Measurements from ENCODE around the gene OR4A16.

The OR4A16 gene, protein sequence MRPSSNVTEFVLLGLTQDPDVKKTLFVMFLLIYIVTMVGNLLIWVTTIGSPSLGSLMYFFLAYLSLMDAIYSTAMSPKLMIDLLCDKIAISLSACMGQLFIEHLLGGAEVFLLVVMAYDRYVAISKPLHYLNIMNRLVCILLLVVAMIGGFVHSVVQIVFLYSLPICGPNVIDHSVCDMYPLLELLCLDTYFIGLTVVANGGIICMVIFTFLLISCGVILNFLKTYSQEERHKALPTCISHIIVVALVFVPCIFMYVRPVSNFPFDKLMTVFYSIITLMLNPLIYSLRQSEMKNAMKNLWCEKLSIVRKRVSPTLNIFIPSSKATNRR

DNA sequence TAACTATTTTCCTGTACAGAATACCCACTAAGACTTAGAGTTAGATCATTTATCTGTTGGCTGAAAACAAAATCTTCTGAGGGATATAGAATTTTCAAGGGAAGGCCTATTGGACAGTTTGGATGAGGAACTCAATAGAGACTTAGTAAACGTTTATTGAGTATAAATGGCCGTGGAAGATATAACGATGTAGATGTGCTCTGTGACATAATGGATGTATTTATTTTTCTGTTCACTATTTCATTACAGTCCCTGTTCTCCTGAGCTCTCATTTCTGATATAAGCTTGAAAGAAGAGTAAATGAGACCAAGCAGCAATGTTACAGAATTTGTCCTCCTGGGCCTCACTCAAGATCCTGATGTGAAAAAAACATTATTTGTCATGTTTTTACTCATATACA, at the start of gene OR4A16:
TSS of gene OR4A16 (plus strand) at position 301 of the 400 bp plus-strand sequence. CDS start at position 301, 0 bp downstream.
- no peak for DNase-seq (ENCODE audit: low read depth in 1 of 2, low spot score in 1 of 2)

DNA sequence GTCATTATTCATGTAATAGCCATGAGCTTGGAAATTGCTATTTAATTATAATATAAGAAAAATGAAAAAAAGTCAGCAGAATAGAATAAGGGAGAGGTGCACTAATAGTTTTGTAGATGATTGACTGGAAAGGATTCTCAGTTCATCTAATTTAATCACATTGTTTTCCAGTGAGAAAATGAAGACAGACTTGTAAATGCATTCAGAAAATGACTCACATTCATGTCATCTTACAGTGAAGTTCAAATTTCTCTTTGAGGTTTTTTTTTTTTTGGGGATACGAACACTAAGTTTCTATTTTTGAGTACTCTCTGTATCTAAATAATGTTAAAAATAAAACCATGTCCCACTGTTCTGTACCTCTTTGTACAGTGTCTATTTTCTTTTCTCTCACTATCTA, 18.5 kb upstream of the OR4A16 start:
- no peak for DNase-seq (ENCODE audit: low read depth in 1 of 2, low spot score in 1 of 2)

DNA sequence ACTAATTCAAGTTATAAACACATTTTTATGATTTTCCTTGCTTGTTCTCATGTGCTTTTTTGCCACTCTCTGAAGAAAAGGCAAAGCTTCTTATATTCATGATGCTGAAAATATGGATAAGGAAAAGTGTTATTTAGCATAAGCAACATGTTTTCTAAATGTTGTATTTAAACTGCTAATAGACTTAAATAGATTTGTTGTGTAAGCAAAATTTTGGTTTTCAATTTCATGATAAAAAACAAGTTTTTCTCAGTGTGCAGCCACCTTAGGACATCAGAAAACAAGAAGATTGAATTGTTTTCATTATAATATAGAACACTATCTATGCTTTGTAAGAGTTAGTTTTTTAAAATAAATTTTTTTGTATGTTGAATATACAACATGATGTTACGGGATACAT, 2.3 kb downstream of the OR4A16 start:
- no peak for DNase-seq (ENCODE audit: low read depth in 1 of 2, low spot score in 1 of 2)

DNA sequence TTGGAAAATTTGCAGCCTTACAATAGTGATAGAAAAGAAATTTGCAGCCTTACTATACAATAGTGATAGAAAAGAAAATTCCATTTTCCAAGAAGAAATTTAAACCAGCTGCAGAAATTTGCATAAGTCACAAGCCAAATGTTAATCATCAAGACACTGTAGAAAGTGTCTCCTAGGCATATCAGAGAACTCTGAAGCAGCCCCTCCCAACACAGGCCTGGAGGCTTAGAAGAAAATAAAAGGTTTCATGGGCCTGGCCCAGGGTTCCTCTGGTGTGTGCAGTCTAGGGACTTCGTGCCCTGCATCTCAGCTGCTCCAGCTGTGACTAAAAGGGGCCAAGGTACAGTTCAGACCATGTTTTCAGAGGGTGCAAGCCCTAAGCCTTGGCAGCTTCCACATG, 6.0 kb downstream of the OR4A16 start:
- DNase-seq (ENCODE audit: low read depth in 1 of 2, low spot score in 1 of 2): no peak

DNA sequence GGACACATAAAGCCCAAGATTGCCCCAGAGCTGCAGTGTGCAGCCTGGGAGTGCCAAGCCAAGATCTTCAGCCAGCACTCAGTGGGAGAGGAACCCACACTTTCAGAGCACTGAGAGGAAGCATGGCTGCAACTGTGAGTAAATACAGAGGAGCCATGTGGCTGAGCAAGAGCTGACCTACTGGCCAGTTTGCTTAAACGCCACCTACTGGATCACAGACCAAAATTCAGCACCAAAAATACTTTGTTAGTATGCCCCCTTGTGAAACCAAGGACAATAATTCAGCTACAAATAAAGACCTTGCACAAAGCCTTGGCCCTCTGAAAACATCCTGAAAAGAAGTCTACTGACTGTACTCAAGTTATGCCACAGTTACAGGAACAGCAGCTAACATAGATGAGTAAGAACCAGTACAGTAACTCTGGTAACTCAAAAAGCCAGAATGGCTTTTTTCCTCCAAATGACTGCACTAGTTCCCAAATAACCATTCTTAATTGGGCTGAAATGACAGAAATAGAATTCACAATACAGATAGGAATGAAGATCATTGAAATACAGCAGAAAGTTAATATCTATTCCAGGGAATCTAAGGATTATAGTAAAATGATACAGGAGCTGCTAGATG, 14.7 kb downstream of the OR4A16 start:
- DNase-seq (ENCODE audit: low read depth in 1 of 2, low spot score in 1 of 2): no peak

DNA sequence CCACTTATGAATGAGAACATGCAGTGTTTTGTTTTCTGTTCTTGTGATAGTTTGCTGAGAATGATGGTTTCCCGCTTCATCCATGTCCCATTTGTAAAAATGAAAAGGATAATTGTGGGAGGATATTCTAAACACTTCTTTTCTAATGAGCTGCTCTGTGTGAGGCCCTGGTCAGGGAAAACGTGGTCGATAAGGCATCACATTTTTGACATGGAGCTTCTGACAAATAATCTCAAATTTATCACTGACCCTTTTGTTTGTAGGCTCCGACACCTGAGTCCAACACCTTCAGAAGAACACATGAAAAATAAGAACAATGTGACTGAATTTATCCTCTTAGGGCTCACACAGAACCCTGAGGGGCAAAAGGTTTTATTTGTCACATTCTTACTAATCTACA, 24.7 kb downstream of the OR4A16 start, which contains the start of gene OR4A15:
TSS of gene OR4A15 (plus strand) at position 301 of the 400 bp plus-strand sequence. CDS start at position 301, 0 bp downstream.
- DNase-seq (ENCODE audit: low read depth in 1 of 2, low spot score in 1 of 2): no peak
